A673 (cell line): Measurements from ENCODE around the gene MBTPS1. TPM values are rescaled to one million over a fixed set of nuclear protein-coding genes. Genes with fewer than 3 reads are reported as not detected.

ENCODE experiments used
- BruUV-seq: library from RNA; stranded (reverse); fragments of 400-500 nt; replicated peaks from 2 replicates; lab custom pipeline; 2021; lab: Mats Ljungman, UMichigan
- CTCF ChIA-PET: fragments of 300-600 bp; sonication (Branson Sonifier 250); formaldehyde crosslinking; loops from one replicate; lab custom pipeline; 2022; ENCODE audit warnings: antibody characterized with exemption; lab: Charles Lee
- POLR2A ChIA-PET: fragments of 300-600 bp; sonication (Branson Sonifier 250); formaldehyde crosslinking; loops from one replicate; lab custom pipeline; 2022; ENCODE audit warnings: antibody characterized with exemption; ENCODE audit not compliant: low non-redundant PET; lab: Charles Lee
- DNase-seq: peaks from one replicate; pipeline ENCODE4 v3.0.0-alpha.2; 2015; ENCODE audit warnings: low spot score
- H3K27ac ChIP-seq: fragments of 200-600 bp; sonication (generic); 2 replicates; pipeline ENCODE4 v1.5.1; 2016; ENCODE audit warnings: mixed run types, low read depth, mild to moderate bottlenecking, mixed read lengths, antibody characterized with exemption, low read length; ENCODE audit not compliant: poor library complexity, severe bottlenecking
- H3K27me3 ChIP-seq: fragments of 200-600 bp; sonication (generic); replicated peaks from 2 replicates; pipeline ENCODE4 v1.6.1; 2017; ENCODE audit warnings: mixed run types, low read depth, mild to moderate bottlenecking, mixed read lengths, antibody characterized with exemption, low read length; ENCODE audit not compliant: insufficient read depth, poor library complexity
- H3K36me3 ChIP-seq: fragments of 200-600 bp; sonication (generic); 2 replicates; pipeline ENCODE4 v1.6.1; 2016; ENCODE audit warnings: mixed run types, mild to moderate bottlenecking, mixed read lengths, antibody characterized with exemption, low read length; ENCODE audit not compliant: insufficient read depth, poor library complexity, severe bottlenecking
- H3K4me1 ChIP-seq: fragments of 200-600 bp; sonication (generic); 2 replicates; pipeline ENCODE4 v1.6.1; 2017; ENCODE audit warnings: mixed run types, mild to moderate bottlenecking, mixed read lengths, antibody characterized with exemption, low read length; ENCODE audit not compliant: insufficient read depth, poor library complexity, severe bottlenecking
- H3K4me3 ChIP-seq: fragments of 200-600 bp; sonication (generic); 2 replicates; pipeline ENCODE4 v1.5.1; 2016; ENCODE audit warnings: low read depth, mixed run types, mild to moderate bottlenecking, mixed read lengths, low read length; ENCODE audit not compliant: poor library complexity, severe bottlenecking
- H3K9me3 ChIP-seq: fragments of 200-600 bp; sonication (generic); 2 replicates; pipeline ENCODE4 v1.6.1; 2016; ENCODE audit warnings: mixed run types, low read depth, mild to moderate bottlenecking, mixed read lengths, antibody characterized with exemption, low read length; ENCODE audit not compliant: poor library complexity, severe bottlenecking
- EZH2 ChIP-seq: fragments of 200-600 bp; sonication (generic); IDR thresholded peaks from 2 replicates; pipeline ENCODE4 v1.6.1; 2017; ENCODE audit warnings: borderline replicate concordance, low read depth, mild to moderate bottlenecking, mixed read lengths, antibody characterized with exemption, low read length; ENCODE audit not compliant: poor library complexity, severe bottlenecking
- intact Hi-C: fragments of 100-400 bp; cut with micrococcal nuclease; formaldehyde crosslinking; loops from one replicate; pipeline ENCODE4 v1.10.0; 2022; ENCODE audit not compliant: unreplicated experiment
- total RNA-seq: library from RNA; stranded (reverse); gene quantifications from 2 replicates; pipeline ENCODE4 v1.2.3, GENCODE V29; 2021
- TF ChIP-seq, protein P1 (sequence below): fragments of 300-800, 200-600 bp; sonication (generic); conservative IDR thresholded peaks from 2 replicates; pipeline ENCODE4 v1.5.1; 2017; ENCODE audit warnings: low read depth, mild to moderate bottlenecking, antibody characterized with exemption, low read length, moderate library complexity, mixed read lengths

MBTPS1 gene
- total RNA-seq, 1 experiment from 2014 or later = 82.0 TPM

DNA sequence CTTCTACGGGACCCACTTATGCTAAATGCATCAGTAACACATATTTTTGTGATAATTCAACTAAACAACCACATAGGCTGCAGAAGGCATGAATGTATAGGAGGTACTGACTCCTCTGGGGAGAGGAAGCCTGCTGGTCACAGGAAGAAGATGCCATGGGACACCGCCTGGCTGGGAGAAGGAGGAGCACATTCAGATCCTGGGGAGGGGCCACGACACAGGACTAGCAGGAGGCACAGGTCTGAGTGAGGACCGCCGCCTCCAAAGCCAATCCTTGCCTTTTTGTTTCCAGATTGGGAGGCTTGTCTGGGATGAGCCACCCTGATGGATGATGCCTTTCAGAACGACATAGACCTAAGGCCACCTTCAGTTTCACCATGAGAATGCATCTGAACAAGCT, 34.6 kb downstream of the MBTPS1 start:
- no peak overlapping the region for H3K4me3 ChIP-seq
- POLR2A ChIA-PET = no interaction called here
- intact Hi-C loops = no loop called here
- H3K4me1 ChIP-seq = no peaks in the 10 kb centered on the region
- CTCF ChIA-PET = no interaction called here
- TF ChIP-seq EZH2 = no peak
- TF ChIP-seq, protein P1, sequence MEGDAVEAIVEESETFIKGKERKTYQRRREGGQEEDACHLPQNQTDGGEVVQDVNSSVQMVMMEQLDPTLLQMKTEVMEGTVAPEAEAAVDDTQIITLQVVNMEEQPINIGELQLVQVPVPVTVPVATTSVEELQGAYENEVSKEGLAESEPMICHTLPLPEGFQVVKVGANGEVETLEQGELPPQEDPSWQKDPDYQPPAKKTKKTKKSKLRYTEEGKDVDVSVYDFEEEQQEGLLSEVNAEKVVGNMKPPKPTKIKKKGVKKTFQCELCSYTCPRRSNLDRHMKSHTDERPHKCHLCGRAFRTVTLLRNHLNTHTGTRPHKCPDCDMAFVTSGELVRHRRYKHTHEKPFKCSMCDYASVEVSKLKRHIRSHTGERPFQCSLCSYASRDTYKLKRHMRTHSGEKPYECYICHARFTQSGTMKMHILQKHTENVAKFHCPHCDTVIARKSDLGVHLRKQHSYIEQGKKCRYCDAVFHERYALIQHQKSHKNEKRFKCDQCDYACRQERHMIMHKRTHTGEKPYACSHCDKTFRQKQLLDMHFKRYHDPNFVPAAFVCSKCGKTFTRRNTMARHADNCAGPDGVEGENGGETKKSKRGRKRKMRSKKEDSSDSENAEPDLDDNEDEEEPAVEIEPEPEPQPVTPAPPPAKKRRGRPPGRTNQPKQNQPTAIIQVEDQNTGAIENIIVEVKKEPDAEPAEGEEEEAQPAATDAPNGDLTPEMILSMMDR = no peak
- no peak for DNase-seq
- no TSS peak for BruUV-seq
- H3K36me3 ChIP-seq = peaks cover 22% of the 10 kb centered on the region
- H3K27ac ChIP-seq = no peak overlapping the region
- no peaks in the 10 kb centered on the region for H3K9me3 ChIP-seq
- H3K27me3 ChIP-seq = no peaks in the 10 kb centered on the region

DNA sequence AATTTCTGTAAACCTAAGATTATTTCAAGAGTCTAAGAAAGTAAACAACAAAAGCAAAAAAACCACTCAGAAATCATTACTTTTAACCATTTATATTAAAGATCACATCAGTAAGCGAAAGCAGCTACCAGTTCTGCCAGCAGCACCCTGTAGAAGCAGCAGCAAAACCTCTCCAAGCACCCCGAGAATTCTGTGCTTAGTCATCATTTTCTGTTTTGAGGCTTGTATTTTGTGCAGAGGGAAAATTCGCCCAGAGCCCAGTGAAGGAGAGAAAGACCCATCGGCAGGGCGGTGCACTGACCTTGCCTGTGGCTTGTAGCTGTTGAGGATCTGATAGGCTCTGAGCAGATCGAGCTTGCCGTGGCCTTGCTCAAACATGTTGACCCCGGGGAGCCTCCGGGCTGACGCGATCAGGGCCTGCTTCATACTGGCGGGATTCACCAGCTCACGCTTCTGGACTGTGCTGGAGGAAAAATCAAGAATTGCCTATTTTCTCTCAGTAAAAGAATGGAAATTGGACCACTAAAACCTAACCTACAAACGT, 35.2 kb downstream of the MBTPS1 start:
- Histone ChIP-seq H3K27ac (no peak overlapping the region), H3K4me3 (no peak overlapping the region), H3K9me3 (no peaks in the 10 kb centered on the region), H3K4me1 (no peaks in the 10 kb centered on the region), H3K36me3 (peaks cover 16% of the 10 kb centered on the region), H3K27me3 (no peaks in the 10 kb centered on the region)
- no TSS peak for BruUV-seq
- DNase-seq = no peak
- TF ChIP-seq, protein P1 = no peak
- no peak for TF ChIP-seq EZH2
- CTCF ChIA-PET = no interaction called here
- POLR2A ChIA-PET = no interaction called here
- intact Hi-C loops = no loop called here

DNA sequence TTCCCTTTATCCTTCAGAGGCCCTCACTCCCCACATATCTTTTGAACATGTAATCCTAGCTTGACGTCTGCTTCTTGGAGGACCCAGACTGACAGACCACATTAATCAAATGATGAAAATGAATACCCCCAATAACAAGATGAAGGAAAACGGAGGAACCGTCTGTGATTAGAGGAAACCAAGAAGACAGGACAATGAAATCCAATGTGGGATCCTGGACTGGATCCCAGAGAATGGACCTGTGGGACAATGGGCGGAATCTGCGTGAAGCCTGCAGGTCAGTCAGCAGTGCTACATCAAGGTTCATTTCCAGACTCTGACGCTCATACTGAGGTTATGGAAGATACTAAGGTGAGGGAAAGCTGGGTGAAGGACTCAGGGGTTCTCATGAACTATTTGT, 35.9 kb downstream of the MBTPS1 start:
- ChIA-PET POLR2A (no interaction called here), CTCF (no interaction called here)
- no peak overlapping the region for H3K27ac ChIP-seq
- H3K4me1 ChIP-seq = no peaks in the 10 kb centered on the region
- DNase-seq = no peak
- peaks cover 15% of the 10 kb centered on the region for H3K36me3 ChIP-seq
- no peaks in the 10 kb centered on the region for H3K9me3 ChIP-seq
- H3K4me3 ChIP-seq = no peak overlapping the region
- intact Hi-C loops = no loop called here
- no TSS peak for BruUV-seq
- no peaks in the 10 kb centered on the region for H3K27me3 ChIP-seq
- TF ChIP-seq, protein P1 = no peak
- TF ChIP-seq EZH2 = no peak
